Mesenteric fat pad (tissue), 1 donor: ENCODE data around the gene IFNA17. TPM values are rescaled to one million over a fixed set of nuclear protein-coding genes. Genes with fewer than 3 reads are reported as not detected.
"Not testable (repeated sequence)": the region's sequence is repeated elsewhere in the genome, so short reads cannot be mapped to it uniquely, and the experiment has no call there.

Experiments
- DNase-seq: peaks from one replicate; pipeline ENCODE4 v3.0.0-alpha.2; 2020; ENCODE audit warnings: low spot score
- total RNA-seq: library from RNA; stranded (reverse); fragmentation: NEBNext Ultra II Directional; extraction: Animal tissue kit (Norgen Biotek cat#: 25700); gene quantifications from one replicate; pipeline ENCODE4 v1.2.1, GENCODE V29; 2021
- donor health status: DM: yes; HTN: yes; CAD: no.

The IFNA17 gene
- total RNA-seq, 1 donor from 2014 or later: not detected

DNA sequence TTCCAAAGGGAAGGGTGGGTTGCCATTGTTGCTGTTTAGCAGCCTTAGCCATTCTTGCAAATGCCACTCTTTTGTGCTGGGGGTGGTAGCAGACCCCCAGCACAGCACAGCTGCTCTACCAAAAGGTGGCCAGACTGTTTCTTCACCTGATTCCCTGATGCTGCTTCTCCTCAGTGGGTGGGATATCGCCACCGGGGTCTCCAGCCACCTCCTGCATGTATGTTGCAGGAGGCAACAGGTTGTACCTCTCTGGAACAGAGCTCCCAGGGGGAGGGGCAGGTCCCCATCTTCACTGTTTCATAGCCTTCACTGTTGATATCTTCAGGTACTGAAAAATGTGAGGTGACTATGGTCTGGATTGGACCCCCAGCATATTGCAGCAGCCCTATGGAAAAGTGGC is 17.2 kb downstream of the IFNA17 start:
- DNase-seq: not testable (repeated sequence)

GRCh38 chr9:21210311-21210710 is 17.7 kb downstream of the IFNA17 start:
- DNase-seq: peak; percentile 65

- not testable (repeated sequence) for DNase-seq
Measured at GRCh38 chr9:21207043-21207442, 21.0 kb downstream of the IFNA17 start, which contains the start of gene IFNA10. IFNA10 (minus strand) TSS chr9:21207143; CDS start chr9:21207097, 46 bp downstream.

DNA sequence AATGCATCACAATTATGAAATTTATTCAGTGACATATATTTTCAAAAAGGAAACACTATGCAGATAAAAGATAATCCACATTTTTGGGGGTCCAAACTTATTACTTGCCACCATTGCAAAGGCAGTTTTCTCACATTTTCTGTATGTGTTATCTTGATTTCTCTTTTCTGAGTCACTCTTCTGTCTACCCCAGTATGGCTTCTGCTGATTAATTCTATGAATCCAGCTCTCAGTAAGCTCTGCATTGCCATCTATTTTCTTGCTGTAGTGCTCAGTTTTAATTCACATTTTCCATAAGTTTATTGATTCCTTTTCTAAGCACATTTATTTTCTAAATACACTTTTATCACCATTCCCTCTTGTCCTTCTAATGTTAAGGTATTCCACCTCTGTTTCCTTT is 22.8 kb downstream of the IFNA17 start:
- DNase-seq: no peak

DNA sequence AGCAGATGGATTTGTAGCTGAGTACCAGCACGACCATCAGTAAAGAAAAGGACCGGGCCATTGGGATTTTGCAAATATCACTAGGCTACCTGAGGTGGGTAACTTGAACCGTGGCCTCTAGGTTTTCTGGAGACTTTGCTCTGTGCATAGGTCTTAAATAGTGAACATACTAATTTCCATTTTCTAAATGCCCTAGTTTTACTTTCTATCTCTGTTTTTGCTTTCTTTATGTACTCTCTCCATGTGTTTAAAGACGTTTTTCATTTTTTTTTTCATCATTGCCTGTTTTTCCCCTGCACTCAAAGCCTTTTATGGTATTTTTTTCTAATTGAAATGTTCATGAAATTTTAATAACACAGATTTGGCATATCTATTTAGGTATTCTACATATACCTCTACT is 25.9 kb downstream of the IFNA17 start, which contains the start of gene IFNA7:
Gene IFNA7, minus strand, starts transcription at position 101 of the 400 bp plus-strand sequence. Its CDS starts 40 bp downstream, at position 61.
- peak; percentile 16 for DNase-seq

DNA sequence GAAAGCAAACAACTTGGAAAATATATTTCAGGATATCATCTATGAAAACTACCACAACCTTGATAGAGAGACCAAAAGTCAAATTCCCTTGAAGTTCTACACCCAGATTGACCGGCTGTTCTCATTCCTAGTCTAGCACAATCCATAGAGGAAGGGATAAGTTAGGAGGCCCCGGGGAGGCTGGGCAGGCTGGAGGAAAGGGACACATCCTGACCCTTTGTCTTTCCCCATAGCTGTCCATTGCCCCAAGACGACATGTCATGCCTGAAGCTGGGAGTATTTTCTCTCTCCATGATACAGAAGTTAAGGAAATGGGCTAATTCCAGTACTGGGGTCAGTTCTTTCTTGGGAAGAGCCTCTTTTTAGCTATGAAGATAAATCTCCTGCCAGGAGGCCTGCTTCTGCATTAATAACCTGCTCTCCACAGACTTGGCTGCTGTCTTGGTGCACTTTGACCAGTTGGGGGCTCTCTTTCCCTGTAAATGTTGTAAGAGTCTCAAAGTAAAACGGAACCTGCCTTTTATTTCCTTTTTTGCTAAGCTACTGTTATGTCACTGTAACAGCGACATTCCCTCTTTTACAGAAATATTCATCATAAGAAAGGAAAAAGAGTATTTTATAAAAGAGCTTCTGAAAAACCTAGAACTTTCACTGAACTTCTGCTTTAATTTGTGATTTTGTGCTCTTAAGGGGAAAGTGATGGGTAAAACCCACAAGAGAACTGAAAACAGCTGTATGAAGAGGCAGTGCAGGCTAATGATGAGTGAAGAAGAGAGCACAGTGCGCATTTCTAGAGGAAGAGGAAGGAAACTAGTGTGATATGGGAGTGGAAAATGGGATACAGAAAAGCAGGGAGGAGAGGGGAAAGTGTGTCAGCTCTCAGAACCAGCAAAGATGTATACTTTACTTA is 32.9 kb downstream of the IFNA17 start:
- DNase-seq: not testable (repeated sequence)

- not testable (repeated sequence) for DNase-seq
Measured at GRCh38 chr9:21187487-21187886, 40.5 kb downstream of the IFNA17 start, which contains the start of gene IFNA4. IFNA4 (minus strand) TSS chr9:21187587; CDS start chr9:21187531, 56 bp downstream.

- not testable (repeated sequence) for DNase-seq
Measured at GRCh38 chr9:21182810-21183736, 44.9 kb downstream of the IFNA17 start.

Other genes with a start within 250 kb of the IFNA17 start
- gene HACD4, start 196.6 kb downstream of the IFNA17 start, total RNA-seq: 2.2 TPM
- gene IFNB1, start 150.3 kb downstream of the IFNA17 start, total RNA-seq: not detected
- not detected for gene IFNW1, start 86.4 kb downstream of the IFNA17 start, total RNA-seq
- gene IFNA21, start 61.6 kb downstream of the IFNA17 start, total RNA-seq: not detected
- gene IFNA4, start 40.6 kb downstream of the IFNA17 start, total RNA-seq: not detected
- gene IFNA7, start 26.0 kb downstream of the IFNA17 start, total RNA-seq: not detected
- gene IFNA10, start 21.1 kb downstream of the IFNA17 start, total RNA-seq: not detected
- gene IFNA16, start 10.9 kb downstream of the IFNA17 start, total RNA-seq: not detected
- not detected for gene IFNA14, start 11.8 kb upstream of the IFNA17 start, total RNA-seq
- gene IFNA5, start 77.1 kb upstream of the IFNA17 start, total RNA-seq: not detected
- gene KLHL9, start 107.2 kb upstream of the IFNA17 start, total RNA-seq: 17.8 TPM
- gene IFNA6, start 122.7 kb upstream of the IFNA17 start, total RNA-seq: not detected
- gene IFNA13, start 139.8 kb upstream of the IFNA17 start, total RNA-seq: not detected
- gene IFNA2, start 157.2 kb upstream of the IFNA17 start, total RNA-seq: not detected
- not detected for gene IFNA8, start 180.9 kb upstream of the IFNA17 start, total RNA-seq
- gene IFNA1, start 212.2 kb upstream of the IFNA17 start, total RNA-seq: not detected